Activated T-helper 2 cell treated with anti-CD3 and anti-CD28 coated beads, Interferon-gamma antibody, Interleukin-2, Interleukin-4, amounts not matched to agents 10 μg/mL and 5 μg/mL and 100 μg/mL, durations not matched to agents 14 hours and 24 hours and 36 hours (primary cell): ENCODE measurements around the gene NKD2. TPM values are rescaled to one million over a fixed set of nuclear protein-coding genes. Genes with fewer than 3 reads are reported as not detected.
"Not testable (repeated sequence)": the region's sequence is repeated elsewhere in the genome, so short reads cannot be mapped to it uniquely, and the experiment has no call there.

Experiments
- DNase-seq: peaks from one replicate; pipeline ENCODE4 v3.0.0; 2021; ENCODE audit warnings: low spot score
- H3K27ac Mint-ChIP-seq: one replicate; pipeline ENCODE4 v1.8.0; 2021; ENCODE audit warnings: mixed read lengths
- H3K27me3 Mint-ChIP-seq: one replicate; pipeline ENCODE4 v1.8.0; 2021; ENCODE audit warnings: low read depth, mixed read lengths
- H3K36me3 Mint-ChIP-seq: one replicate; pipeline ENCODE4 v1.8.0; 2021; ENCODE audit warnings: low read depth, mixed read lengths
- H3K4me1 Mint-ChIP-seq: one replicate; pipeline ENCODE4 v1.8.0; 2021; ENCODE audit warnings: low read depth, mixed read lengths
- H3K4me3 Mint-ChIP-seq: one replicate; pipeline ENCODE4 v1.8.0; 2021; ENCODE audit warnings: low read depth, mild to moderate bottlenecking, moderate library complexity, mixed read lengths
- H3K9me3 Mint-ChIP-seq: one replicate; pipeline ENCODE4 v1.8.0; 2021; ENCODE audit warnings: mixed read lengths
- intact Hi-C: fragments of 100-400 bp; cut with micrococcal nuclease; formaldehyde crosslinking; loops from one replicate; pipeline ENCODE4 v1.15.1; 2023
- total RNA-seq: library from RNA; stranded (reverse); gene quantifications from 2 replicates; pipeline ENCODE4 v1.2.3, GENCODE V29; 2022

Gene NKD2
- total RNA-seq, 1 donor from 2014 or later, result 14.4 TPM

GRCh38 chr5:1021136-1021968 lies 12.8 kb downstream of the NKD2 start:
- Mint-ChIP-seq H3K27me3 (no peaks in the 10 kb centered on the region), H3K4me1 (no peaks in the 10 kb centered on the region), H3K27ac (no peak overlapping the region), H3K9me3 (no peaks in the 10 kb centered on the region), H3K36me3 (no peaks in the 10 kb centered on the region), H3K4me3 (no peak overlapping the region)
- intact Hi-C loops, result no loop called here
- no peak for DNase-seq

GRCh38 chr5:1021969-1022336 lies 13.4 kb downstream of the NKD2 start:
- H3K27ac Mint-ChIP-seq, intact Hi-C loops, DNase-seq, H3K4me3 Mint-ChIP-seq, H3K36me3 Mint-ChIP-seq, H3K9me3 Mint-ChIP-seq, H3K4me1 Mint-ChIP-seq, H3K27me3 Mint-ChIP-seq: not testable (repeated sequence)

DNA sequence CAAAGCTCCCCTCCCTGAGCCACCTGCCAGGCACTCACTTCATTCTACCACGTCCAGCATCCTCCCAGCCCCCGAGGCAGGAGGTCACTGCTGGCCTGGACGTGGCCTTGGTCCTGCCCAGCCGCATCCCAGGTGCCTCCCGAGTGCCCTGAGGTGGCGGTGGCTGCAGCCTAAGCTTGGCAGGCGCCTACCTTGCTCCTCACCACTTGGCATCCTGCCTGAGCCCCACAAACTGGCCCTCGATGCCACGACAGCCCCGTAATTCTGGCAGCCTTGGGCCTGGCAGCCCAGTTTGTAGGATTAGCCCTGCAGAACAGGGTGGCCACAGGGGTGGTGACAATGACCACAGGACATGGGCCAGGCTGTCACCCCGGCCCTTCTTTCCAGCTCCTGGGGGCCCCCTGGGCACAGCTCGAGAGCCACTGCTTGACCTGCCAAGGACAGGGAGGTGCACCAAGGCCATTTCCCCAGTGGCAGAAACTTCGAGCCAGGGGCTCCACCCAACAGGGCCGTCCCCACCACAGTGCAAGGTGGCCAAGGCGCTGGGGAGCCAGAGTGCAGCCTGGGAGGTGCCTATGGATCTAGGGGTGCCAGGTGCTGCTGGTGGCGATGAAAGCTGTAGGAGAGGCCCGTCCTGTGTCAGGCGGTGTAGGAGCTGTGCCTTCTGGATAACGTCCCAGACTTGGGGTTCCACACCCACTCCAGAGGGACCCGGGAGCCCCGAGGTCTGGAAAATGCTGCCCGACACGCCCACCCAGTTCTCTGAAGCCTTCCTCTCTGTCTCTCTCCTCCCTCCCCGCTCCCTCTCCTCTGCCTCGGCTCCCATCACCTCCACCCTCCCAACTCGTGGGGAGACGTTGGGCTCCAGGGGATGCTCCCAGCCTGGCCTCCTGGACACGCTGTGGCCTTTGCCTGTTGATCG lies 18.4 kb downstream of the NKD2 start:
- Mint-ChIP-seq H3K27ac (no peak overlapping the region), H3K4me1 (no peaks in the 10 kb centered on the region), H3K36me3 (no peaks in the 10 kb centered on the region), H3K9me3 (no peaks in the 10 kb centered on the region), H3K4me3 (no peak overlapping the region), H3K27me3 (no peaks in the 10 kb centered on the region)
- intact Hi-C loops, result no loop called here
- DNase-seq, result no peak

DNA sequence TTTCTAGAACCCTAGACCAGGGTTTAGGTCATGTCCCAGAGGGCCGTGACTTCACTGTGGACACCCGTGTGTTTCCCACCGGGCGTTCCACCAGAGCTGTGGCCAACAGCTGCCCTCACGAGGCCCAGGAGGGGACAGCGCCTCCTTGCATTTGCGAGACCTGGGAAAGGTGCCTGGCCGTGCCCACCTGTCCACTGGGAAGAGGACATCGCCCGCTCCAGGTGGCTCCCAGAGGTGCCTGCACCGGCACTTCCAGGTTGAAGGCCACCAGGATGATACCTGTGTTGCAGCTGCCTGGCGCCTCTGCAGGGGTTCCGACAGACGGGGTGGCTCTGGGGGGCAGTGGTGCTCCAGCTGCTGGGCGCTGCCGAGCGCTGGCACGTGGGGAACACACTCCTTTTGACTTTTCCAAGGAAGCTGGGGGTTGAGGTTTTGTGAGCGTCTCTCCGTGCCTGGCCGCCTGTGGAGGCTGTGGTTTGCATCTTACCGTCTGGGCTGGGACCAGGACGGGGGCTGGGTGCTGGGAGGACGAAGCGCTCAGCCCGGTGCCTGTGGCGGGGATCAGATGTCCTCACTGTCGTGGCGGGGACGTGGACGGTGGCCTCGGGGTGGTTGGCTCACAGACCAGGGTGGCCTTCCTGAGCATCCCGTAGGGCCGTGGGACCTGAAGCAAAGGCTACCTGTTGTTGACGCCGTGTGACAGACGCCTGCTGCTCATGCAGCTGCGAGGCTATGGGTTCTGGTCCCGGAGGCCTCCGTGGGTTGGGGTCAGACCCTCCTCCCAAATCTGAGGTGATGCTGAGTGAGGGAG lies 19.2 kb downstream of the NKD2 start:
- no peaks in the 10 kb centered on the region for H3K36me3 Mint-ChIP-seq
- intact Hi-C loops, result no loop called here
- H3K4me3 Mint-ChIP-seq, result no peak overlapping the region
- DNase-seq, result no peak
- no peak overlapping the region for H3K27ac Mint-ChIP-seq
- no peaks in the 10 kb centered on the region for H3K4me1 Mint-ChIP-seq
- H3K27me3 Mint-ChIP-seq, result no peaks in the 10 kb centered on the region
- no peaks in the 10 kb centered on the region for H3K9me3 Mint-ChIP-seq

DNA sequence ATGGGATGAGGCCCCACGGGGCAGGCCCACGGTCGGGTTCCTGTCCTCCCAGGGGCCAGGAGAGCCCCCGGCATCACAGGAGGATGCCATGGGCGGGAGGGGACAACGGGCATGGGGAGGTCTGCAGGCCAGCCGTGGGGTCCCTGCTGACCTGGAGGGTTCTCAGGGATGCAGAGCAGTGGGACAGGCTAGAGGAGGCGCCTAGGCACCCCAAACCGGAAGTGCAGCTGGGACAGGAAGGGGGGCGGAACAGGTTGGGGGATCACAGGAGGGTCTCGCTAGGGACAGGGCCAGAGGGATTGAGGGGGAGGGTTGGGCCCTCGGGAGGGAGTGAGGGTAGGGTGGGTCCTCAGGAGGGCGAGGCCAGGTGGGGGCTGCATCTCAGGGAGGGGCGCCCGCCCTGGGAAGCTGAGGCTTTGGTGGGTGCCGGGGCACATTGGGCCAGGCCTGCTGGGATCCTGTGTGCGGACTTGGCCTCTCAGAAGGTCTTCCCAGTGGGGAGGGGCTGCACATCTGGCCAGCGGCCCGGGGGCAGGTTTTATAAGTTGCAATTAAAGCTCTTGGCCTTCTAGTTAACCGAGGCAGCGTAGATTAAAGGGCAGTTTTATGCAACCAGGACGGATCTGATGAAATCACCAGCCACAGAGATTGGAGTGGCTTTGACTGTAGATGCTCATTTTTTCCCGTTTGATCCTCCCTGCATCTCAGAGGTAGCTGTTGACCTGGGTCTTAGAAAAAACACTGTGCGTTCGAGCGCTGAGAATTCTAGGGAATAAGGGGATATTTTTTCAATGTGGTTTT lies 20.1 kb downstream of the NKD2 start:
- Mint-ChIP-seq H3K4me1 (no peaks in the 10 kb centered on the region), H3K27me3 (no peaks in the 10 kb centered on the region), H3K27ac (no peak overlapping the region), H3K9me3 (no peaks in the 10 kb centered on the region), H3K4me3 (no peak overlapping the region), H3K36me3 (peaks cover under 1% of the 10 kb centered on the region)
- no peak for DNase-seq
- intact Hi-C loops, result no loop called here

DNA sequence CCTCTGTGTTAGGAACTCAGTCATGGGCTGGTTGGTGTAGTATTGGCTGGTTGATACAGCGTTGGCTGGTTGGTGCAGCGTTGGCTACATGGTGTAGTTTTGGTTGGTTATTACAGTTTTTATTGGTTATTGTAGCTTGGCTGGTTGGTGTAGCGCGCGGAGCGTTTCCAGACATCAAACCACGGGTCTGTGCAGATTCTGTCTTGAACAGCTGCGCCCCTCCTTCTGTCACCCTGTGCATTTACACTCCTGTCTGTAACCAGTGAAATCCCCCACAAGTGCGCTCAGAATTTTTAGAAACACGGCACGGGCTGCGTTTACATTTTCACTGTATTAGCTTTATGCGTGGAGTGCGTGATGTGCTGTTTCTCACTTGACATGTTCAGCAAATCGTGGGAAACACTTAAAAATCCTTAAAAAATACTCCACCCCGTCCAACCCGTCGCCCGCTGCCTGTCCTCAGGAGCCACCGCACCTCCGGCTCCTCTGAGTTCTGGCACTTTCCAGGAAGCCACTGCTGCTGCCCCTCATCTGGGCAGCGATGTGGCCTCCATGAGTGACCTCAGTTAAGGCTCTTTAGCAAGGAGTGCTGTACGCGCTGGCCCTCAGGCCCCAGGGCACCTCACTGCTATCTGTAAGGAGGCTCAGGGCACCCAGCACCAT lies 20.8 kb downstream of the NKD2 start:
- Mint-ChIP-seq H3K4me3 (no peak overlapping the region), H3K27me3 (no peaks in the 10 kb centered on the region)
- intact Hi-C loops, result no loop called here

DNA sequence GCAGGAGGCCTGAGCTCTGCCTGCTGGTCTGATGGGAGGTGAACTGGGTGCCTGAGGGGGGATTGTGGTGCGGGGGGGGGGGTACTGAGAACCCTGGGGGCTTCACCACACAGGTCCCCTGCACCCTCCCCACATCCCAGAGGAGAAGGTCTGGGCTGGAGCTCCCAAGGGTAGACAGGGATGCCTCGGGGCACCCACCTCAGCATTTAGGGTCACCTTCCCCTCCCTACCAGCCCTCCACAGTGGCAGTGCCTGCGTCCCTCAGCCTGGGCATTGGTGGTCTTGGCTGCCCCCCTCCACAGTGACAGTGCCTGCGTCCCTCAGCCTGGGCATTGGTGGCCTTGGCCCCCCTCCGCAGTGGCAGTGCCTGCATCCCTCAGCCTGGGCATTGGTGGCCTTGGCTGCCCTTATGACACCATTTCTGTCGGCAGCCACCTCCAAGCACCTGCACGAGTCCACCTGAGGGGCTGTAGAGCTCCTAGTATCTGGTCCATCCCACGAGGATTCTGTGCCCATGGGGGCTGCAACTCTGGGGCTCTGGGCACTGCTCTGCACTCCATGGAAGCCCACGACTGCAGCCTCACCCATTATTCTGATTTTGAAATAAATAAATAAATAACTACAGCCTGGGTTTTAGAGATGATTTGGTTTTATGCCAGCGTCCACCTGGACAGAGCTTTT lies 21.5 kb downstream of the NKD2 start:
- no peaks in the 10 kb centered on the region for H3K27me3 Mint-ChIP-seq
- H3K27ac Mint-ChIP-seq, result no peak overlapping the region
- no peak overlapping the region for H3K4me3 Mint-ChIP-seq
- DNase-seq, result no peak
- H3K9me3 Mint-ChIP-seq, result no peaks in the 10 kb centered on the region
- intact Hi-C loops, result no loop called here
- H3K36me3 Mint-ChIP-seq, result peaks cover 10% of the 10 kb centered on the region
- H3K4me1 Mint-ChIP-seq, result no peaks in the 10 kb centered on the region

More for the DNA sequence above, 20.8 kb downstream of the NKD2 start:
- DNase-seq, result no peak
- Mint-ChIP-seq H3K9me3 (no peaks in the 10 kb centered on the region), H3K36me3 (peaks cover 6% of the 10 kb centered on the region), H3K4me1 (no peaks in the 10 kb centered on the region), H3K27ac (no peak overlapping the region)

GRCh38 chr5:1030801-1031271 lies 22.2 kb downstream of the NKD2 start:
- Mint-ChIP-seq H3K27ac (no peak overlapping the region), H3K4me1 (no peaks in the 10 kb centered on the region), H3K9me3 (no peaks in the 10 kb centered on the region), H3K27me3 (no peaks in the 10 kb centered on the region), H3K4me3 (no peak overlapping the region), H3K36me3 (peaks cover 12% of the 10 kb centered on the region)
- DNase-seq, result no peak
- intact Hi-C loops, result no loop called here

DNA sequence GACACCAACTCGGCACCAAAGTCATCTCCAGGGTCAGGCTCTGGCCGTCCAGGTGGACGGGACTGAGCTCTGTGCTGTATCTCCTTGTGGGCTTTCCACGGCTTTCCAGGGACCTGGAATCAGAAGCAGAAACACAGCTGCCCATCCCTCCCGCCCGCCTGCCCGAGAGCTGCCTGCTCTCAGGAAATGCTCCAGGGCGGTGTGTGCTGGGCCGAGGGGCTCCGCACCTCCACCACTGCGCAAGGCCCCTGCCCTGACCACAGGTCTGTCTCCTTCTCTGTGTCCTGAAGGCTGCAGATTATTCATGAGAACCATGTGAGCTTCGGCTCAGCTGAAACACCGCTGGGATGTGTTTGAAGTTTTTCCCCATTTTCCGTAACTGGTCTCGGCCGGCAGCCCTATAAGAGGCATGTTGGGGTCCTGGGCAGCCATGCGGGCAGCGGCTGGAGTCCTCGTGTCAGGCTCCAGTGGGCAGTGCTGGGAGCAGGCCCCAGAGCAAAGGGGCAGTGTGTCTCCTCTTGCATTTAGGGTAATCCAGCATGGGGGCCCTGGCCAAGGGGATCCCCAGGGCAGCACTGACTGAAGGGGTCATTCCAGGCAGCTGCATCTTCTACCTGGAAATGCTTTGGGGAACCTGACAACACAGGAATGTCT lies 22.8 kb downstream of the NKD2 start:
- Mint-ChIP-seq H3K4me1 (no peaks in the 10 kb centered on the region), H3K27me3 (no peaks in the 10 kb centered on the region), H3K36me3 (peaks cover 12% of the 10 kb centered on the region), H3K27ac (no peak overlapping the region), H3K9me3 (no peaks in the 10 kb centered on the region), H3K4me3 (no peak overlapping the region)
- DNase-seq, result no peak
- intact Hi-C loops, result no loop called here

DNA sequence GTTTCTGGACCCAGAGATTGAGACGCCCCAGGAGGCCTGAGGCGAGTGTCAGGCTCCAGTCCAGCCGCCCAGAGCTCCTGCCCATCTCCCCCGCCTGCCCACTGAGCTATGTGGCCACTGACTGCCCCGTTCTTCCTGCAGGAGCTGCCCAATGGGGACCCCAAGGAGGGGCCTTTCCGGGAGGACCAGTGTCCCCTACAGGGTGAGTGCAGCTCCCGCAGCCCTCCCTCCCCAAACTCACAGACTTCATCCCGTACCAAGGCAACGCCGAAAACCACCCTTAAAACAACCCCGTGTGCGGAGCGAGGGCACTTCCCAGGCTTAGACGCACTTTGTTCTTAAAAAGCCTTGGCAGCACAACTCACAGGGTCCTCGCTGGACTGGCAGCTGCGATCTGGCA lies 23.4 kb downstream of the NKD2 start:
- Mint-ChIP-seq H3K36me3 (peaks cover 16% of the 10 kb centered on the region), H3K4me1 (no peaks in the 10 kb centered on the region), H3K9me3 (no peaks in the 10 kb centered on the region), H3K27ac (no peak overlapping the region), H3K4me3 (no peak overlapping the region), H3K27me3 (no peaks in the 10 kb centered on the region)
- no peak for DNase-seq
- intact Hi-C loops, result no loop called here

GRCh38 chr5:1032551-1033027 lies 24.0 kb downstream of the NKD2 start:
- intact Hi-C loops, result no loop called here

More at GRCh38 chr5:1032551-1033027, 24.0 kb downstream of the NKD2 start:
- H3K9me3 Mint-ChIP-seq, result no peaks in the 10 kb centered on the region
- peaks cover 16% of the 10 kb centered on the region for H3K36me3 Mint-ChIP-seq
- H3K4me3 Mint-ChIP-seq, result no peak overlapping the region
- H3K4me1 Mint-ChIP-seq, result no peaks in the 10 kb centered on the region
- DNase-seq, result no peak
- no peaks in the 10 kb centered on the region for H3K27me3 Mint-ChIP-seq
- no peak overlapping the region for H3K27ac Mint-ChIP-seq
